SK-N-MC (cell line): ENCODE results near the gene CACNA2D2.

ENCODE experiments used
- EZH2 ChIP-seq: fragments of 200-600 bp; sonication (generic); IDR thresholded peaks from one replicate; pipeline ENCODE4 v1.6.1; 2017; ENCODE audit warnings: antibody characterized with exemption
- FOXP2 ChIP-seq: optimal IDR thresholded peaks from 2 replicates; pipeline ENCODE3; 2011; ENCODE audit warnings: mild to moderate bottlenecking, moderate library complexity; ENCODE audit not compliant: insufficient read depth; ENCODE audit errors: extremely low read length, control extremely low read depth
- POLR2AphosphoS5 ChIP-seq: IDR thresholded peaks from 2 replicates; pipeline ENCODE4 v1.6.1; 2012; ENCODE audit warnings: mild to moderate bottlenecking, low read depth, low read length, borderline replicate concordance

- TF ChIP-seq POLR2AphosphoS5 (no peak), EZH2 (no peak), FOXP2 (no peak)
Measured at GRCh38 chr3:50369012-50369670, 134.3 kb downstream of the CACNA2D2 start.
